HG02938 (cell line): ENCODE data around the gene ZNF277.
"Not testable (repeated sequence)": the region's sequence is repeated elsewhere in the genome, so short reads cannot be mapped to it uniquely, and the experiment has no call there.

Experiments used
- ATAC-seq: cut with Tn5 transposase; IDR thresholded peaks from one replicate; pipeline ENCODE4 v1.9.1; 2021; ENCODE audit warnings: mild to moderate bottlenecking, moderate library complexity; ENCODE audit not compliant: unreplicated experiment

The ZNF277 gene

GRCh38 chr7:112383671-112384417, 177.3 kb downstream of the ZNF277 start:
- peak; percentile 51 for ATAC-seq

GRCh38 chr7:112385516-112385915, 179.0 kb downstream of the ZNF277 start:
- no peak for ATAC-seq

GRCh38 chr7:112386619-112387018, 180.1 kb downstream of the ZNF277 start:
- ATAC-seq: no peak

- ATAC-seq: no peak
Observed at GRCh38 chr7:112390167-112390566, 183.7 kb downstream of the ZNF277 start.

GRCh38 chr7:112391079-112391821, 184.8 kb downstream of the ZNF277 start:
- not testable (repeated sequence) for ATAC-seq

GRCh38 chr7:112391841-112392286, 185.4 kb downstream of the ZNF277 start:
- peak; percentile 62 for ATAC-seq
